A673 (cell line): ENCODE results near the gene TARBP1. TPM values are rescaled to one million over a fixed set of nuclear protein-coding genes. Genes with fewer than 3 reads are reported as not detected.

Experiments used
- BruUV-seq: library from RNA; stranded (reverse); fragments of 400-500 nt; replicated peaks from 2 replicates; lab custom pipeline; 2021; lab: Mats Ljungman, UMichigan
- CTCF ChIA-PET: fragments of 300-600 bp; sonication (Branson Sonifier 250); formaldehyde crosslinking; loops from one replicate; lab custom pipeline; 2022; ENCODE audit warnings: antibody characterized with exemption; lab: Charles Lee
- POLR2A ChIA-PET: fragments of 300-600 bp; sonication (Branson Sonifier 250); formaldehyde crosslinking; loops from one replicate; lab custom pipeline; 2022; ENCODE audit warnings: antibody characterized with exemption; ENCODE audit not compliant: low non-redundant PET; lab: Charles Lee
- DNase-seq: peaks from one replicate; pipeline ENCODE4 v3.0.0-alpha.2; 2015; ENCODE audit warnings: low spot score
- H3K27ac ChIP-seq: fragments of 200-600 bp; sonication (generic); 2 replicates; pipeline ENCODE4 v1.5.1; 2016; ENCODE audit warnings: mixed run types, low read depth, mild to moderate bottlenecking, mixed read lengths, antibody characterized with exemption, low read length; ENCODE audit not compliant: poor library complexity, severe bottlenecking
- H3K27me3 ChIP-seq: fragments of 200-600 bp; sonication (generic); replicated peaks from 2 replicates; pipeline ENCODE4 v1.6.1; 2017; ENCODE audit warnings: mixed run types, low read depth, mild to moderate bottlenecking, mixed read lengths, antibody characterized with exemption, low read length; ENCODE audit not compliant: insufficient read depth, poor library complexity
- H3K36me3 ChIP-seq: fragments of 200-600 bp; sonication (generic); 2 replicates; pipeline ENCODE4 v1.6.1; 2016; ENCODE audit warnings: mixed run types, mild to moderate bottlenecking, mixed read lengths, antibody characterized with exemption, low read length; ENCODE audit not compliant: insufficient read depth, poor library complexity, severe bottlenecking
- H3K4me1 ChIP-seq: fragments of 200-600 bp; sonication (generic); 2 replicates; pipeline ENCODE4 v1.6.1; 2017; ENCODE audit warnings: mixed run types, mild to moderate bottlenecking, mixed read lengths, antibody characterized with exemption, low read length; ENCODE audit not compliant: insufficient read depth, poor library complexity, severe bottlenecking
- H3K4me3 ChIP-seq: fragments of 200-600 bp; sonication (generic); 2 replicates; pipeline ENCODE4 v1.5.1; 2016; ENCODE audit warnings: low read depth, mixed run types, mild to moderate bottlenecking, mixed read lengths, low read length; ENCODE audit not compliant: poor library complexity, severe bottlenecking
- H3K9me3 ChIP-seq: fragments of 200-600 bp; sonication (generic); 2 replicates; pipeline ENCODE4 v1.6.1; 2016; ENCODE audit warnings: mixed run types, low read depth, mild to moderate bottlenecking, mixed read lengths, antibody characterized with exemption, low read length; ENCODE audit not compliant: poor library complexity, severe bottlenecking
- CTCF ChIP-seq: fragments of 300-800, 200-600 bp; sonication (generic); conservative IDR thresholded peaks from 2 replicates; pipeline ENCODE4 v1.5.1; 2017; ENCODE audit warnings: low read depth, mild to moderate bottlenecking, antibody characterized with exemption, low read length, moderate library complexity, mixed read lengths
- EZH2 ChIP-seq: fragments of 200-600 bp; sonication (generic); IDR thresholded peaks from 2 replicates; pipeline ENCODE4 v1.6.1; 2017; ENCODE audit warnings: borderline replicate concordance, low read depth, mild to moderate bottlenecking, mixed read lengths, antibody characterized with exemption, low read length; ENCODE audit not compliant: poor library complexity, severe bottlenecking
- intact Hi-C: fragments of 100-400 bp; cut with micrococcal nuclease; formaldehyde crosslinking; loops from one replicate; pipeline ENCODE4 v1.10.0; 2022; ENCODE audit not compliant: unreplicated experiment
- total RNA-seq: library from RNA; stranded (reverse); gene quantifications from 2 replicates; pipeline ENCODE4 v1.2.3, GENCODE V29; 2021

The TARBP1 gene
- total RNA-seq, 1 experiment from 2014 or later = 28.0 TPM

- no peak for TF ChIP-seq CTCF
- TF ChIP-seq EZH2 = no peak
- POLR2A ChIA-PET = no interaction called here
- no TSS peak for BruUV-seq
These were observed 49.6 kb downstream of the TARBP1 start for GRCh38 chr1:234429434-234429806.

GRCh38 chr1:234427950-234428646, 50.9 kb downstream of the TARBP1 start:
- BruUV-seq = no TSS peak
- Histone ChIP-seq H3K4me3 (no peak overlapping the region), H3K27me3 (no peaks in the 10 kb centered on the region), H3K36me3 (peaks cover 42% of the 10 kb centered on the region), H3K4me1 (no peaks in the 10 kb centered on the region), H3K27ac (no peak overlapping the region), H3K9me3 (no peaks in the 10 kb centered on the region)
- POLR2A ChIA-PET = no interaction called here
- CTCF ChIA-PET = no interaction called here
- no peak for DNase-seq
- TF ChIP-seq CTCF = no peak
- TF ChIP-seq EZH2 = no peak
- intact Hi-C loops = no loop called here

More at GRCh38 chr1:234429434-234429806, 49.6 kb downstream of the TARBP1 start:
- intact Hi-C loops = no loop called here
- DNase-seq = no peak
- H3K4me3 ChIP-seq = no peak overlapping the region
- no peaks in the 10 kb centered on the region for H3K9me3 ChIP-seq
- H3K36me3 ChIP-seq = peaks cover 46% of the 10 kb centered on the region
- CTCF ChIA-PET = no interaction called here
- H3K27me3 ChIP-seq = no peaks in the 10 kb centered on the region
- H3K4me1 ChIP-seq = no peaks in the 10 kb centered on the region
- no peak overlapping the region for H3K27ac ChIP-seq

- no peak overlapping the region for H3K27ac ChIP-seq
- no peaks in the 10 kb centered on the region for H3K9me3 ChIP-seq
- H3K27me3 ChIP-seq = no peaks in the 10 kb centered on the region
- H3K4me1 ChIP-seq = no peaks in the 10 kb centered on the region
- CTCF ChIA-PET = no interaction called here
- TF ChIP-seq CTCF (no peak), EZH2 (no peak)
- no peak overlapping the region for H3K4me3 ChIP-seq
- intact Hi-C loops = no loop called here
- POLR2A ChIA-PET = no interaction called here
- DNase-seq = no peak
- no TSS peak for BruUV-seq
- no peaks in the 10 kb centered on the region for H3K36me3 ChIP-seq
These were observed 65.0 kb downstream of the TARBP1 start for GRCh38 chr1:234413990-234414389.
